ENCODE measurements around the gene ALK. TPM values are rescaled to one million over a fixed set of nuclear protein-coding genes. Genes with fewer than 3 reads are reported as not detected.

ALK gene
- total RNA-seq, 1 experiment from 2014 or later = 0.07 TPM

GRCh38 chr2:29223851-29224692 is 697.3 kb downstream of the ALK start:
- CTCF ChIA-PET = interaction anchor here (0.8 to 1.6 kb wide), 4 partner anchors 9 to 170 kb away, joined by 3 to 4 read pairs (median 3); no protein-coding TSS in a partner anchor
- TF ChIP-seq CTCF (IDR thresholded peaks at IDR 0.05; ENCODE audit: unreplicated experiment) = no peak
- Mint-ChIP-seq H3K9me3 (ENCODE audit: unreplicated experiment) (no peaks in the 10 kb centered on the region), H3K4me1 (ENCODE audit: insufficient read depth, unreplicated experiment) (peaks cover 33% of the 10 kb centered on the region), H3K27ac (ENCODE audit: low read depth, unreplicated experiment) (peak overlapping the region; percentile 43), H3K27me3 (ENCODE audit: insufficient read depth, unreplicated experiment) (peaks cover 40% of the 10 kb centered on the region), H3K36me3 (ENCODE audit: insufficient read depth, unreplicated experiment) (peaks cover 13% of the 10 kb centered on the region), H3K4me3 (ENCODE audit: unreplicated experiment) (no peak overlapping the region)
- no TSS peak for BruUV-seq (replicated peaks)
- POLR2A ChIA-PET = interaction anchor here (0.6 to 1.7 kb wide), 7 partner anchors 10 to 264 kb away, joined by 3 to 5 read pairs (median 4); no protein-coding TSS in a partner anchor
- DNase-seq (ENCODE audit: unreplicated experiment) = peak; percentile 97
- intact Hi-C loops (cut with micrococcal nuclease) = no loop called here

- intact Hi-C loops (cut with micrococcal nuclease) = no loop called here
- Mint-ChIP-seq H3K9me3 (ENCODE audit: unreplicated experiment) (no peaks in the 10 kb centered on the region), H3K4me1 (ENCODE audit: insufficient read depth, unreplicated experiment) (peaks cover 33% of the 10 kb centered on the region), H3K36me3 (ENCODE audit: insufficient read depth, unreplicated experiment) (peaks cover 13% of the 10 kb centered on the region), H3K4me3 (ENCODE audit: unreplicated experiment) (no peak overlapping the region), H3K27me3 (ENCODE audit: insufficient read depth, unreplicated experiment) (peaks cover 32% of the 10 kb centered on the region), H3K27ac (ENCODE audit: low read depth, unreplicated experiment) (no peak overlapping the region)
- no peak for DNase-seq (ENCODE audit: unreplicated experiment)
- POLR2A ChIA-PET = interaction anchor here (0.6 to 1.7 kb wide), 5 partner anchors 9 to 264 kb away, joined by 3 to 4 read pairs (median 4); no protein-coding TSS in a partner anchor
- CTCF ChIA-PET = interaction anchor here (0.6 to 1.6 kb wide), 4 partner anchors 15 to 803 kb away, joined by 3 to 4 read pairs (median 3); no protein-coding TSS in a partner anchor
- BruUV-seq (replicated peaks) = no TSS peak
- TF ChIP-seq CTCF (IDR thresholded peaks at IDR 0.05; ENCODE audit: unreplicated experiment) = no peak
These were observed 698.1 kb downstream of the ALK start for GRCh38 chr2:29223257-29223656.

- Mint-ChIP-seq H3K4me3 (ENCODE audit: unreplicated experiment) (no peak overlapping the region), H3K9me3 (ENCODE audit: unreplicated experiment) (no peaks in the 10 kb centered on the region), H3K36me3 (ENCODE audit: insufficient read depth, unreplicated experiment) (peaks cover 13% of the 10 kb centered on the region), H3K27me3 (ENCODE audit: insufficient read depth, unreplicated experiment) (peaks cover 25% of the 10 kb centered on the region), H3K4me1 (ENCODE audit: insufficient read depth, unreplicated experiment) (peaks cover 33% of the 10 kb centered on the region), H3K27ac (ENCODE audit: low read depth, unreplicated experiment) (peak overlapping the region; percentile 35)
- DNase-seq (ENCODE audit: unreplicated experiment) = no peak
- ChIA-PET CTCF (interaction anchor here (0.6 kb wide), 3 partner anchors 90 to 803 kb away, joined by 3 to 5 read pairs (median 3); no protein-coding TSS in a partner anchor), POLR2A (interaction anchor here (0.7 to 1.5 kb wide), 2 partner anchors 12 to 38 kb away, joined by 3 to 4 read pairs; no protein-coding TSS in a partner anchor)
- BruUV-seq (replicated peaks) = no TSS peak
- intact Hi-C loops (cut with micrococcal nuclease) = no loop called here
- no peak for TF ChIP-seq CTCF (IDR thresholded peaks at IDR 0.05; ENCODE audit: unreplicated experiment)
These were observed 698.8 kb downstream of the ALK start for GRCh38 chr2:29222381-29223179.

Data from MCF 10A (cell line).